Fibroblast of lung (primary cell): Measurements from ENCODE around the gene ALOX5.
"Not testable (repeated sequence)": the region's sequence is repeated elsewhere in the genome, so short reads cannot be mapped to it uniquely, and the experiment has no call there.

Source experiments
- EZH2 ChIP-seq: IDR thresholded peaks from 2 replicates; pipeline ENCODE4 v1.5.1; 2012; ENCODE audit warnings: low read length, control low read depth, mild to moderate bottlenecking; ENCODE audit errors: missing control alignments
- TF ChIP-seq, protein P1 (sequence below), 2 donors: IDR thresholded peaks in 1 of 2; conservative IDR thresholded peaks in 1 of 2; 1 replicate in 1 of 2; 2 replicates in 1 of 2; pipeline ENCODE4 v1.5.1; 2011 to 2012; ENCODE audit warnings: low read length in 2 of 2, control low read depth in 1 of 2, inconsistent platforms in 1 of 2, low read depth in 1 of 2, mild to moderate bottlenecking in 1 of 2

DNA sequence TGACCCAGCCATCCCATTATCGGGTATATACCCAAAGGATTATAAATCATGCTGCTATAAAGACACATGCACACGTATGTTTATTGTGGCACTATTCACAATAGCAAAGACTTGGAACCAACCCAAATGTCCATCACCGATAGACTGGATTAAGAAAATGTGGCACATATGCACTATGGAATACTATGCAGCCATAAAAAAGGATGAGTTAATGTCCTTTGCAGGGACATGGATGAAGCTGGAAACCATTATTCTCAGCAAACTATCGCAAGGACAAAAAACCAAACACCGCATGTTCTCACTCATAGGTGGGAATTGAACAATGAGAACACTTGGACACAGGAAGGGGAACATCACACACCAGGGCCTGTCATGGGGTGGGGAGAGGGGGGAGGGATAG, 41.0 kb downstream of the ALOX5 start:
- not testable (repeated sequence) for TF ChIP-seq EZH2
- TF ChIP-seq, protein P1, sequence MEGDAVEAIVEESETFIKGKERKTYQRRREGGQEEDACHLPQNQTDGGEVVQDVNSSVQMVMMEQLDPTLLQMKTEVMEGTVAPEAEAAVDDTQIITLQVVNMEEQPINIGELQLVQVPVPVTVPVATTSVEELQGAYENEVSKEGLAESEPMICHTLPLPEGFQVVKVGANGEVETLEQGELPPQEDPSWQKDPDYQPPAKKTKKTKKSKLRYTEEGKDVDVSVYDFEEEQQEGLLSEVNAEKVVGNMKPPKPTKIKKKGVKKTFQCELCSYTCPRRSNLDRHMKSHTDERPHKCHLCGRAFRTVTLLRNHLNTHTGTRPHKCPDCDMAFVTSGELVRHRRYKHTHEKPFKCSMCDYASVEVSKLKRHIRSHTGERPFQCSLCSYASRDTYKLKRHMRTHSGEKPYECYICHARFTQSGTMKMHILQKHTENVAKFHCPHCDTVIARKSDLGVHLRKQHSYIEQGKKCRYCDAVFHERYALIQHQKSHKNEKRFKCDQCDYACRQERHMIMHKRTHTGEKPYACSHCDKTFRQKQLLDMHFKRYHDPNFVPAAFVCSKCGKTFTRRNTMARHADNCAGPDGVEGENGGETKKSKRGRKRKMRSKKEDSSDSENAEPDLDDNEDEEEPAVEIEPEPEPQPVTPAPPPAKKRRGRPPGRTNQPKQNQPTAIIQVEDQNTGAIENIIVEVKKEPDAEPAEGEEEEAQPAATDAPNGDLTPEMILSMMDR (conservative IDR thresholded peaks at IDR 0.05 in 1 of 2, IDR thresholded peaks at IDR 0.05 in 1 of 2; ENCODE audit: low read depth in 1 of 2, low read length in 2 of 2): not testable (repeated sequence)
